ENCODE measurements around the gene BBOX1.

DNA sequence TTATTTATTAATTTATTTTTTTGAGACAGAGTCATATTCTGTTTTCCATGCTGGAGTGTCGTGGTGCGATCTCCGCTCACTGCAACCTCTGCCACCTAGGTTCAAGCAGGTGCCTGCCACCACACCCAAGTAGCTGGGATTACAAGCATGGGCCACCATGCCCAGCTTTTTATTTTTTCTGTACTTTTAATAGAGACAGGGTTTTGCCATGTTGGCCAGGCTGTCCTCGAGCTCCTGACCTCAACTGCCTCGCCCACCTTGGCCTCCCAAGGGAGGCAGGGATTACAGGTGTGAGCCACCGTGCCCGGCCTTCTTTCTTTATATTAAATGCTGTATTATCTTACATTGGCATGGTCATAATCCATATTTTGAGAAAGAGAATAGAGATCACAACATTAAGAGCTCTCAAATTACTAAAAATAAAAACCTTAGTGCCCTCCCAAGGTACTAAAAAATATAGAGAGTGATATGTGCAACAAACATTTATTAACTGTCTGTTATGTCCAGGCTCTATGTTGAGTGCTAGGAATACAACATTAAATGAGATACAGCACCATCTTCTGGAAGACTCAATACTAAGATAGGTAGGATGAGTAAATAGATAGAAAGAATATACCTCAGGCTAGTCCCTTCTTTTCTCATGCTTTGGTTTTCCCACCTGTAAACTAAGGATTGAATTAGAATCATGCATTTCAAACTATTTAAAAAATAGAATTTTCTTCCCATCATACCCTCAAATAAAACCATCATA, 84.1 kb downstream of the BBOX1 start:
- TF ChIP-seq, protein P1, sequence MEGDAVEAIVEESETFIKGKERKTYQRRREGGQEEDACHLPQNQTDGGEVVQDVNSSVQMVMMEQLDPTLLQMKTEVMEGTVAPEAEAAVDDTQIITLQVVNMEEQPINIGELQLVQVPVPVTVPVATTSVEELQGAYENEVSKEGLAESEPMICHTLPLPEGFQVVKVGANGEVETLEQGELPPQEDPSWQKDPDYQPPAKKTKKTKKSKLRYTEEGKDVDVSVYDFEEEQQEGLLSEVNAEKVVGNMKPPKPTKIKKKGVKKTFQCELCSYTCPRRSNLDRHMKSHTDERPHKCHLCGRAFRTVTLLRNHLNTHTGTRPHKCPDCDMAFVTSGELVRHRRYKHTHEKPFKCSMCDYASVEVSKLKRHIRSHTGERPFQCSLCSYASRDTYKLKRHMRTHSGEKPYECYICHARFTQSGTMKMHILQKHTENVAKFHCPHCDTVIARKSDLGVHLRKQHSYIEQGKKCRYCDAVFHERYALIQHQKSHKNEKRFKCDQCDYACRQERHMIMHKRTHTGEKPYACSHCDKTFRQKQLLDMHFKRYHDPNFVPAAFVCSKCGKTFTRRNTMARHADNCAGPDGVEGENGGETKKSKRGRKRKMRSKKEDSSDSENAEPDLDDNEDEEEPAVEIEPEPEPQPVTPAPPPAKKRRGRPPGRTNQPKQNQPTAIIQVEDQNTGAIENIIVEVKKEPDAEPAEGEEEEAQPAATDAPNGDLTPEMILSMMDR (conservative IDR thresholded peaks at IDR 0.05; ENCODE audit: low read depth, low read length): peak; percentile 54
- no peak for TF ChIP-seq EZH2 (IDR thresholded peaks at IDR 0.05; ENCODE audit: borderline replicate concordance, low read depth, low read length, poor library complexity, severe bottlenecking)

All from A673 (cell line).